Measurements from ENCODE around the gene CLEC16A.

Gene CLEC16A

DNA sequence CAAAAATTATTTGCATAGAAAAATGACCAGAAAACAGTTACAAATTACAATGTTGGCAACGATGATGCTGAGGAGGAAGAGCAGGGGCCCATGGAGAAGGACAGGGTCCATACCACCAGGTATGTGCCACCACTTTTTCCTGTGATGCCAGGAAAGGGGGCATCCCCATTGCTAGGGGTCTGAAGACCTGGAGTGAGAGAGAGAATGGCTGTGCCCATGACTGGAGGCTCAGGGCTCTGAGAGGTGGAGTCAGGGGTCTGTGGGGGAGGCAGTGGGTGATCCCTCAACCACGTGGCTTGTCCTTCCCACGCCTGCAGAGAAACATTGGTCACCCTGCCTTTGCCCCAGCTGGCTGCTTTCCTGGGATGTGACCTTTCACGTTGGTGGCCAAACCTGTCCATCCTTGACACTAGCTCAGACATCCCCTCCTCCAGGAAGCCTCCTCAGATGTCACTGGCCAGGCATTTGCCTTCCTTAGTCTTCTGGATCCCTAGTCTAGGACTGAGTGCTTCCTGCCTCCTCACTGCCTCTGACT is 260.2 kb downstream of the CLEC16A start:
- Histone ChIP-seq H3K4me3 (ENCODE audit: low read depth in 1 of 5, low read length in 5 of 5) (no peak overlapping the region), H3K9ac (ENCODE audit: low read length in 5 of 5) (no peak overlapping the region), H3K27ac (ENCODE audit: low read depth, low read length) (no peak overlapping the region), H3K9me3 (ENCODE audit: control insufficient read depth in 5 of 5, low read length in 5 of 5) (peaks cover 0 to 8% (median 6%) of the 10 kb centered on the region in 5 donors), H3K27me3 (ENCODE audit: control insufficient read depth in 5 of 5, insufficient read depth in 4 of 5, low read length in 5 of 5) (peaks cover 0 to 25% (median 7%) of the 10 kb centered on the region in 5 donors), H3K36me3 (ENCODE audit: control insufficient read depth in 5 of 5, insufficient read depth in 5 of 5, low read length in 5 of 5) (no peaks in the 10 kb centered on the region), H3K4me1 (ENCODE audit: control insufficient read depth in 5 of 5, insufficient read depth in 5 of 5, low read length in 5 of 5) (peaks cover 3 to 17% (median 8%) of the 10 kb centered on the region in 5 donors)

DNA sequence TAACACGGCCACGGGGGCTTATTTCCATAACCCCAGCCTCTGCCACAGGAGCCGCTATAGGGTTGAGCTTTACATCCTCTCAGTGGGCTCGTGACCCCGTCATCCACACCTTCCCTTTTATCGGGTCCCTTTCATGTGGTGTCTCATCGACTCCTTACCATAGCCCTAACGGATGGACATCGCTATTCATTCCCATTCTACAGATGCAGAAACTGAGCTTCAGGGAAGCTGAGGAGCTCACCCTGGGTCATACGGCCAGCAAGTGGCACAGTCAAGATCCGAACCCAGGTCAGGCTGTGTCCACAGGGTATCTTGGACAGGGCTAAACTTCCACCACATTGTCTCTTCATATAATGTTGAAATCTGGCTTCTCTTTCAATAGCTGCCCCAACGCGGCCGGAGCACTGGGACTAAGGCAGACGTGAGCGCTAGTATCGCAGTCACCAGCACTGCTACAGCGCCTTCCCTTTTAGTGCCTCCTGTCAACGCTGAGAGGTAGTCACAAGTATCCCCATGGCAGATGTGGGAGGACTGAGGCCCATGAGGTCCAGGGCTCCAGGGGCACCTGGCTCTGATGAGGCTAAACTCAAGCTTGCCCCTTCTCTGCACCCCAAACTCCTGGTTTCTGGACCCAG is 260.8 kb downstream of the CLEC16A start:
- Histone ChIP-seq H3K27me3 (ENCODE audit: control insufficient read depth in 5 of 5, insufficient read depth in 4 of 5, low read length in 5 of 5) (peaks cover 0 to 26% (median 7%) of the 10 kb centered on the region in 5 donors), H3K27ac (ENCODE audit: low read depth, low read length) (no peak overlapping the region), H3K36me3 (ENCODE audit: control insufficient read depth in 5 of 5, insufficient read depth in 5 of 5, low read length in 5 of 5) (no peaks in the 10 kb centered on the region)

GRCh38 chr16:11205754-11206581 is 261.6 kb downstream of the CLEC16A start:
- peaks cover 0 to 8% (median 6%) of the 10 kb centered on the region in 5 donors for H3K9me3 ChIP-seq (ENCODE audit: control insufficient read depth in 5 of 5, low read length in 5 of 5)
- H3K4me3 ChIP-seq (ENCODE audit: low read depth in 1 of 5, low read length in 5 of 5): no peak overlapping the region
- H3K27ac ChIP-seq (ENCODE audit: low read depth, low read length): no peak overlapping the region
- peaks cover 0 to 26% (median 9%) of the 10 kb centered on the region in 5 donors for H3K27me3 ChIP-seq (ENCODE audit: control insufficient read depth in 5 of 5, insufficient read depth in 4 of 5, low read length in 5 of 5)
- H3K36me3 ChIP-seq (ENCODE audit: control insufficient read depth in 5 of 5, insufficient read depth in 5 of 5, low read length in 5 of 5): no peaks in the 10 kb centered on the region
- peaks cover 2 to 17% (median 8%) of the 10 kb centered on the region in 5 donors for H3K4me1 ChIP-seq (ENCODE audit: control insufficient read depth in 5 of 5, insufficient read depth in 5 of 5, low read length in 5 of 5)
- no peak overlapping the region for H3K9ac ChIP-seq (ENCODE audit: low read length in 5 of 5)

More for the DNA sequence above, 260.8 kb downstream of the CLEC16A start:
- no peak overlapping the region for H3K4me3 ChIP-seq (ENCODE audit: low read depth in 1 of 5, low read length in 5 of 5)
- peaks cover 3 to 17% (median 8%) of the 10 kb centered on the region in 5 donors for H3K4me1 ChIP-seq (ENCODE audit: control insufficient read depth in 5 of 5, insufficient read depth in 5 of 5, low read length in 5 of 5)
- no peak overlapping the region for H3K9ac ChIP-seq (ENCODE audit: low read length in 5 of 5)
- peaks cover 0 to 8% (median 6%) of the 10 kb centered on the region in 5 donors for H3K9me3 ChIP-seq (ENCODE audit: control insufficient read depth in 5 of 5, low read length in 5 of 5)

DNA sequence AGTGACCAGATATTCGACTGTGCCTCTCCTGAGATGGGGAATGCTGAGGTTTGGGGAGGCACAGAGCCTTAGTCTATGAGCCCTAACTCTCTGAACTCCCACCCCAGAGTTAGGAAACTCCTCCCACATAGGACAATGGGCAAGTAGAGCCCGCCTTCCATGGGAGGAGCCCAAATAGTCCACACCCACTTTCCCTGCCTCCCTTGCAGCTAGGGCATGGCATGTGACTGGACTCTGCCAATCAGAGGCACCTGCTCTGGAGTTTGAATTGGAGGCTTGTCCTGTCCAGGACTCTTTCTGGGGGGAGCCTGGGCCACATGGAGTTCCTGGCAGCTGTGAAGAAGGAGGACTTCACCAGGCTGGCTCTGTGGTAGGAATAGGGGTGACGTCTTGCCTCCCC is 263.3 kb downstream of the CLEC16A start:
- no peak overlapping the region for H3K27ac ChIP-seq (ENCODE audit: low read depth, low read length)
- peaks cover 2 to 27% (median 18%) of the 10 kb centered on the region in 5 donors for H3K4me1 ChIP-seq (ENCODE audit: control insufficient read depth in 5 of 5, insufficient read depth in 5 of 5, low read length in 5 of 5)
- no peaks in the 10 kb centered on the region for H3K36me3 ChIP-seq (ENCODE audit: control insufficient read depth in 5 of 5, insufficient read depth in 5 of 5, low read length in 5 of 5)
- peaks cover 0 to 37% (median 16%) of the 10 kb centered on the region in 5 donors for H3K27me3 ChIP-seq (ENCODE audit: control insufficient read depth in 5 of 5, insufficient read depth in 4 of 5, low read length in 5 of 5)
- H3K4me3 ChIP-seq (ENCODE audit: low read depth in 1 of 5, low read length in 5 of 5): no peak overlapping the region
- peaks cover 0 to 8% (median 6%) of the 10 kb centered on the region in 5 donors for H3K9me3 ChIP-seq (ENCODE audit: control insufficient read depth in 5 of 5, low read length in 5 of 5)
- no peak overlapping the region for H3K9ac ChIP-seq (ENCODE audit: low read length in 5 of 5)

DNA sequence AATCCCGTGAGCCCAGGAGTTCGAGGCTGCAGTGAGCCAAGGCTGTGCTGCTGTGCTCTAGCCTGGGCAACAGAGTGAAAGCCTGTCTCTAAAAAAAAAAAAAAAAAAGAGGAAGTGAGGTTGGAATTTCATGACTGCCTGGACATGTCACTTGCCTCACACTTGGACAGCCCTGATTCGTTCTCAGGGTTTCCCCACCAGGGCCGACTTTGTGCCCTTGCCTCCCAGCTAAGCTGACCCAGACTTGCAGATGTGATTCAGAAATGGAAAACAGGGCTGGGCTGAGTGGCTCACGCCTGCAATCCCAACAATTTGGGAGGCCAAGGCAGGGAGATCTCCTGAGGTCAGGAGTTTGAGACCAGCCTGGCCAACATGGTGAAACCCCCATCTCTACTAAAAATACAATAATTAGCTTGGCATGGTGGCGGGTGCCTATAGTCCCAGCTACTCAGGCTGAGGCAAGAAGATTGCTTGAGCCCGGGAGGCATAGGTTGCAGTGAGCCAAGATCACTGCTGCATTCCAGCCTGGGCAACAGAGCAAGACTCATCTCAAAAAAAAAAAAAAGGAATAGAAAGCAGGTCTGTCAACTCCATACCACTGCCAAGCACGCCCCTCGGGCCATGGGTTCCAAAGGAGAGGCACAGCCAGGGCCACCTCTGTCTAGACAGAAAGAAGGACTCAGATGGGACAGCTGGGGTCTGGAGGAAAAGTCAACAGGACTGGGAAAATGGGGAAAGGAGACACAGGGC is 264.7 kb downstream of the CLEC16A start:
- Histone ChIP-seq H3K27me3 (ENCODE audit: control insufficient read depth in 5 of 5, insufficient read depth in 4 of 5, low read length in 5 of 5) (peaks cover 0 to 37% (median 20%) of the 10 kb centered on the region in 5 donors), H3K36me3 (ENCODE audit: control insufficient read depth in 5 of 5, insufficient read depth in 5 of 5, low read length in 5 of 5) (no peaks in the 10 kb centered on the region), H3K4me1 (ENCODE audit: control insufficient read depth in 5 of 5, insufficient read depth in 5 of 5, low read length in 5 of 5) (peaks cover 2 to 34% (median 21%) of the 10 kb centered on the region in 5 donors), H3K9ac (ENCODE audit: low read length in 5 of 5) (no peak overlapping the region), H3K4me3 (ENCODE audit: low read depth in 1 of 5, low read length in 5 of 5) (no peak overlapping the region), H3K27ac (ENCODE audit: low read depth, low read length) (no peak overlapping the region), H3K9me3 (ENCODE audit: control insufficient read depth in 5 of 5, low read length in 5 of 5) (peaks cover 0 to 8% (median 6%) of the 10 kb centered on the region in 5 donors)

DNA sequence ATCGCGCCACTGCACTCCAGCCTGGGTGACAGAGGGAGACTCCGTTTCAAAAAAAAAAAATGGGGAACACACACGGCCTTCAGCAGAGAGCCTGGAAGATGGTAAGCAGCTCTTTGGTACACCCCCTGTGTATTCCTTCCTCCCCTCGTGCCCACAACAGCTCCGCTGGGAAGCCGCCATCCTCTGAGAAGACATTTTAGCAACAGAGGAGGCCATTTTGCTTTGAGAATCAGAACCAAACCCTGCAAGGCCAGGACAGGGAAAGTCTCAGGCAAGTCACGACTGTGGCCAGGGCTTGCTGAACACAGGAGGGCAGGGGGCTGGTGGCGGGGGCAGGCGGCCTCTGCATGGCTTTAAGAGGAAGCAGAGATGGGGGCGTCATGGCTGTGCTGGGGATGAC is 265.9 kb downstream of the CLEC16A start:
- Histone ChIP-seq H3K9me3 (ENCODE audit: control insufficient read depth in 5 of 5, low read length in 5 of 5) (peaks cover 0 to 8% (median 6%) of the 10 kb centered on the region in 5 donors), H3K4me1 (ENCODE audit: control insufficient read depth in 5 of 5, insufficient read depth in 5 of 5, low read length in 5 of 5) (peaks cover 2 to 31% (median 19%) of the 10 kb centered on the region in 5 donors), H3K27me3 (ENCODE audit: control insufficient read depth in 5 of 5, insufficient read depth in 4 of 5, low read length in 5 of 5) (peaks cover 0 to 35% (median 16%) of the 10 kb centered on the region in 5 donors), H3K9ac (ENCODE audit: low read length in 5 of 5) (no peak overlapping the region), H3K36me3 (ENCODE audit: control insufficient read depth in 5 of 5, insufficient read depth in 5 of 5, low read length in 5 of 5) (no peaks in the 10 kb centered on the region), H3K27ac (ENCODE audit: low read depth, low read length) (no peak overlapping the region), H3K4me3 (ENCODE audit: low read depth in 1 of 5, low read length in 5 of 5) (no peak overlapping the region)

DNA sequence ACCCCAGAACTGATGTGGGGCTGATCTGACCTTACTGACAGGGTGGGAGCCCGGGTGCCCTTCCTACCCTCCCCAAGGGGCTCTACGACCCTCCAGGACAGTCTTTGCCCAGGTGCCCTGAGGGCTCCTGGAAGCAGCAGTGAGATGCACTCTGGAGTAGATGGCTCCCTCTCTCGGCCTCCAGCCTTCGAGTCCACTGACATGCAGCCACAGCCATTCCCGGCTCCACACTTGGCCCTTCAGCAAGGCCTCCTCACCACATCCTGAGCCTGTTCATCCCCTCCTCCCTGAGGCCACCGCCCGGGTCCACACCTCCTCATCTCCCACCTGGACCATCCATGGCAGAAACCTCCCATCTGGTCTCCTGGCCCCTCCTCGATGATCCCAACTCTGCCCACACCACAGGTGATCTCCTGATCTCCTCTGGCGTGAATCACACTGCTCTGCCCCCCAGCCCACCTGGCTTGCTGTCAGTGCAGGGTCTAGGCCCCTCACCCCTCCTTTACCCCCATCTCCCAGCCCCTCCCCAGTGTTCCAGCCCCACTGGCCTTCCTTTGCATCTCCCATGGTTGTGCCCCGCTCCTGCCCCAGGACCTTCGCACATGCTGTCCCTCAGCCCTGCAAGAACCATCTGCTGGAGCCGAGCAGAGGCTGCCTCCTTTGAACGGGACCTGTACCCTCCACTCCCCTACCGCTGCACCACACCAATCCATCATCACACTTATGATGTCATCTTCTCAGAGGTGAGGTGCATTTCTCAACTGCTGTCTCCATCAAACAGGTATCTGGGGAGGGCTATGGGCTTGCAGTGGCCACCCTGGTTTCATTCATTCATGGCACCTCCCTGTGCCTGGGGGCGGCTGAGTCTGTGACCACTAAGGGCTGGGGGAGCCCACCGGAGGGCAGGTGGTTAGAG is 267.0 kb downstream of the CLEC16A start:
- H3K4me1 ChIP-seq (ENCODE audit: control insufficient read depth in 5 of 5, insufficient read depth in 5 of 5, low read length in 5 of 5): peaks cover under 1 to 21% (median 9%) of the 10 kb centered on the region in 5 donors
- peaks cover 0 to 30% (median 14%) of the 10 kb centered on the region in 5 donors for H3K27me3 ChIP-seq (ENCODE audit: control insufficient read depth in 5 of 5, insufficient read depth in 4 of 5, low read length in 5 of 5)
- no peaks in the 10 kb centered on the region for H3K36me3 ChIP-seq (ENCODE audit: control insufficient read depth in 5 of 5, insufficient read depth in 5 of 5, low read length in 5 of 5)
- no peak overlapping the region for H3K4me3 ChIP-seq (ENCODE audit: low read depth in 1 of 5, low read length in 5 of 5)
- no peak overlapping the region for H3K9ac ChIP-seq (ENCODE audit: low read length in 5 of 5)
- peaks cover 4 to 17% (median 14%) of the 10 kb centered on the region in 5 donors for H3K9me3 ChIP-seq (ENCODE audit: control insufficient read depth in 5 of 5, low read length in 5 of 5)
- no peak overlapping the region for H3K27ac ChIP-seq (ENCODE audit: low read depth, low read length)

GRCh38 chr16:11211977-11212797 is 267.8 kb downstream of the CLEC16A start:
- Histone ChIP-seq H3K27ac (ENCODE audit: low read depth, low read length) (no peak overlapping the region), H3K4me1 (ENCODE audit: control insufficient read depth in 5 of 5, insufficient read depth in 5 of 5, low read length in 5 of 5) (peaks cover 0 to 17% (median 5%) of the 10 kb centered on the region in 5 donors), H3K4me3 (ENCODE audit: low read depth in 1 of 5, low read length in 5 of 5) (no peak overlapping the region), H3K36me3 (ENCODE audit: control insufficient read depth in 5 of 5, insufficient read depth in 5 of 5, low read length in 5 of 5) (no peaks in the 10 kb centered on the region), H3K9ac (ENCODE audit: low read length in 5 of 5) (no peak overlapping the region), H3K27me3 (ENCODE audit: control insufficient read depth in 5 of 5, insufficient read depth in 4 of 5, low read length in 5 of 5) (peaks cover 0 to 30% (median 14%) of the 10 kb centered on the region in 5 donors), H3K9me3 (ENCODE audit: control insufficient read depth in 5 of 5, low read length in 5 of 5) (peaks cover 6 to 22% (median 18%) of the 10 kb centered on the region in 5 donors)

Measured in subcutaneous abdominal adipose tissue (tissue), 5 donors.